ENCODE results near the gene RAC2. TPM values are rescaled to one million over a fixed set of nuclear protein-coding genes. Genes with fewer than 3 reads are reported as not detected.

RAC2 gene
- total RNA-seq, result 11.8 and 12.8 TPM in 2 replicates

- peak in 1 of 2 donors; percentile 75 for DNase-seq (ENCODE audit: low read depth in 2 of 2)
Measured at GRCh38 chr22:37244114-37244921, at the start of gene RAC2. RAC2 (minus strand) TSS chr22:37244269; CDS start chr22:37244148, 121 bp downstream.

GRCh38 chr22:37293172-37293571 lies 49.1 kb upstream of the RAC2 start:
- DNase-seq (ENCODE audit: low read depth in 2 of 2), result no peak

GRCh38 chr22:37292641-37293040 lies 48.6 kb upstream of the RAC2 start:
- no peak for DNase-seq (ENCODE audit: low read depth in 2 of 2)

- no peak for DNase-seq (ENCODE audit: low read depth in 2 of 2)
Measured at GRCh38 chr22:37291559-37292298, 47.7 kb upstream of the RAC2 start.

DNA sequence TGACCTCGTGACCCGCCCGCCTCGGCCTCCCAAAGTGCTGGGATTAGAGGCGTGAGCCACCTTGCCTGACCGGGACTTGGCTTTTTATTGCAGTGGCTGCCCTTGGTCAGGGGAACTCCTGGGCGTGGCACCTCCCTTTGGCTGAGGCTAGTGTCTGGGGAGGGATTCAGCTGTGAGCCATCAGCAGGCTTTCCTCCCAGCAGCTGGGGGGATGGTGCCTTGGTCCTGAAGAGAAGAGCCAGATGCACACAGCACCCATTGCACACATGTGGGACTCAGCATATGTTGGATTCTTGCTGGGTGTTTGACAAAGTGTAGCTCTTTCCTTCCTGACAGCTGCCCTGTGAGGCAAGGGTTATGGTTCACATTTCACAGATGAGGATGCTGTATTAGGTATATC lies 46.7 kb upstream of the RAC2 start:
- no peak for DNase-seq (ENCODE audit: low read depth in 2 of 2)

DNA sequence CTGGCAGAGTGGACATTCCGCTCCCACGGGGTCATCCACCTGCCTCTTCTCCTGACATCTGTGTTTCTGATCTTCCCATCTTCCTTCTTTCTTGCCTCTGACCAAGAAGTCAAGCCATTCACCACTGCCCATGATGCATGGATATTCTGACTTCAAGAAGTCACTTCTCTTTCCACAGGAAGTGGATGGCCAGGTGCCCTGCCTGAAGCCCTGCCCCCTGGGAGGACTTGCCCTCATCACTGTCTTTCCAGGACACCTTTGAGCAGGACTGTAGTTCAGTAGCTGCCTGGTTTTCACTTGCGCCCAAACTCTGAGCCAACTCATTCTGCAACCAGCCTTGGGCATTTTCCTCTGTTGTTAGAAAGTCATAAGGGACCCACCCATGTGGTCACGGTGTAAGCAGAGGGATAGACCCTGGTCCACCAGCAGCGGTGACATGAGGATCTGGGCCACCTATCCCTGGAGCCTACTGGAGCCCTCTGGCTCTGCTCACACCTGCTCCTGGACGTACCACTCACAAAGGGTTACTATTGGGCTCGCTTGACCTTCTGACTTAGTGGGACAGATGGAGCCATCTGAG lies 45.2 kb upstream of the RAC2 start:
- no peak for DNase-seq (ENCODE audit: low read depth in 2 of 2)

DNA sequence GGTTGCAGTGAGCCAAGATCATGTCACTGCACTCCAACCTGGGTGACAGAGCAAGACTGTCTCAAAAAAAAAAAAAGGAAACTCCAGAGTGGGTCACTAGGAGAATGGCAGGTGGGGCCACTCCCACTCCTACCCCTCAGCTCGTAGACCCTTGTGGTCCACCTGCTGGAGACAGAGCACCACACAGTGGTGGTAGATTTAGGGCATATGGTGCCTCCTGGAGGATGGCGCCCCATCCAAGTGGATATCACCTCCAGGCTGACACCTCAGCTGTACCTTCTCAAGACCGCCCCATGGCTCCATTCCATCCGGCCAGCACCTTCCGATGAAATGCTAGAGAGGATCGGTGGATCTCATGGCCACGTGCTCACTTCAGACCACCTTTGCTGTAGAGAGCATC lies 44.5 kb upstream of the RAC2 start:
- DNase-seq (ENCODE audit: low read depth in 2 of 2), result no peak

- no peak for DNase-seq (ENCODE audit: low read depth in 2 of 2)
Measured at GRCh38 chr22:37287550-37287951, 43.5 kb upstream of the RAC2 start.

DNA sequence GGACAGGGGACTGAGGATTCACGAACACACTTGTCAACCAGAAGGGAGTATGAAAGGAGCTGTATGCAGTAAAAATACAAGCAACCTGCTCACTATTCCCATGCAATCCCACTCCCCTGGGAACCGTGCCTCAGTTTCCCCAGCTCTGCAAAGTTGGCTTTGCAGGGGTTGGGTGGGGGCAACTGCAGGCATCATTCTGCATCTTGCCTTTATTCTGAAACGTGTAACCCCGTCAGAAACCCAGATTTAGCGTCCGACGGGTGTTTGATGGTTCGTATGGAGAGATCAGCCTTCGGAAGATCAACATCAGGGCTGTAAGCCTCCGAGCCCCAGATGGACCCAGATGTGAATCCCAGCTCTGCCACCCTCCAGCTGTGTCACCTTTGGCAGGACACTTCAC lies 41.9 kb upstream of the RAC2 start:
- DNase-seq (ENCODE audit: low read depth in 2 of 2), result no peak

- no peak for DNase-seq (ENCODE audit: low read depth in 2 of 2)
Measured at GRCh38 chr22:37284805-37285355, 40.8 kb upstream of the RAC2 start.

DNA sequence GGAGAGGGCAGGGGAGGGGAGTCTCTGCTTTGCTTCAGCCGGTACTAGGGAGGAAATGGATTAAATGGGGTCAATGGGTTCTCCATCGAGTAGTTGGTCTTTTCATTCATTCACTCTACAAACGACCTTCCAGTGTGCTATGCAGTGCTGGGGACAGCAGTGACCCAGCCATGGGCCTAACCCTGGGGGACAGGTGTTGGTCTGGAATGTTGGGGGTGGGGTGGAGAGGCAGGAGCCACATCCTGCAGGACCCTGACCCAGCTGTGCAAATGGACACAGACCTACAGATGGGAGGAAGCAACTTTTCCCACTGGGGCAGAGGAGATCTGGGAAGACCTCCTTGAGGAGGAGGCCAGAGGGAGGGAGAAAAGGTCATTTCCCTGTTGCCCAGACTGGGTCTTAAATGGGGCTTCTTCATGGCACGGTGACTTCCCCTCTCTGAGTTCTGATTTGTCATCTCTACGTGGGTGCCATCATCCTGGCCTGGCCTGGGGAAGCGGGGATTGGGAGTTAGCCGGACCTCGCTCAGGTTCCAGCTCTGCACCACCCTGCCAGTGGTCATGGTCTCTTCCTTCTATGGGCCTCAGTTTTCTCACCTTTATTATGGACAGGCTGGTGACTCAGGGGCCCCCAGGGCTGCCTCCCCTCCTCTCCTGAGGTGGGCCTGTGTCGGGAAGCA lies 40.2 kb upstream of the RAC2 start:
- DNase-seq (ENCODE audit: low read depth in 2 of 2), result no peak

GRCh38 chr22:37283393-37283937 lies 39.4 kb upstream of the RAC2 start:
- no peak for DNase-seq (ENCODE audit: low read depth in 2 of 2)

DNA sequence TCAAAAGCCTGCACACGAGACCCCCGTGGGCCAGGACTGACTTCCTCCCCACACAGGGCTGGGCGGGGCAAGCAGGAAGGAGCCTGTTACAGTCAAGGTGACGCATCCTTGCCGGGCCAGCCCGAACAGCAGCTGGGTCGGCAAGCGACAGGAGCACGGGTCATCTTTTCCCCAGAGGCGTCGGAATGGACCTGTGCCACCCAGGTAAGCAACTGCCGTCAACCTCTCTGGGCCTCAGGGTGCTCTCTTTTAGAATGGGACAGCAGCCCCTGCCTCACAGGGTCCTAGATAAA lies 38.3 kb upstream of the RAC2 start, which contains the start of gene CYTH4:
CYTH4 (plus strand) TSS at position 124 of the 293 bp plus-strand sequence; CDS start at position 186, 62 bp downstream.
- DNase-seq (ENCODE audit: low read depth in 2 of 2), result peak in 1 of 2 donors; percentile 53

- DNase-seq (ENCODE audit: low read depth in 2 of 2), result no peak
Measured at GRCh38 chr22:37281646-37282384, 37.7 kb upstream of the RAC2 start.

- DNase-seq (ENCODE audit: low read depth in 2 of 2), result no peak
Measured at GRCh38 chr22:37281195-37281594, 37.1 kb upstream of the RAC2 start.

- no peak for DNase-seq (ENCODE audit: low read depth in 2 of 2)
Measured at GRCh38 chr22:37280718-37281117, 36.6 kb upstream of the RAC2 start.

DNA sequence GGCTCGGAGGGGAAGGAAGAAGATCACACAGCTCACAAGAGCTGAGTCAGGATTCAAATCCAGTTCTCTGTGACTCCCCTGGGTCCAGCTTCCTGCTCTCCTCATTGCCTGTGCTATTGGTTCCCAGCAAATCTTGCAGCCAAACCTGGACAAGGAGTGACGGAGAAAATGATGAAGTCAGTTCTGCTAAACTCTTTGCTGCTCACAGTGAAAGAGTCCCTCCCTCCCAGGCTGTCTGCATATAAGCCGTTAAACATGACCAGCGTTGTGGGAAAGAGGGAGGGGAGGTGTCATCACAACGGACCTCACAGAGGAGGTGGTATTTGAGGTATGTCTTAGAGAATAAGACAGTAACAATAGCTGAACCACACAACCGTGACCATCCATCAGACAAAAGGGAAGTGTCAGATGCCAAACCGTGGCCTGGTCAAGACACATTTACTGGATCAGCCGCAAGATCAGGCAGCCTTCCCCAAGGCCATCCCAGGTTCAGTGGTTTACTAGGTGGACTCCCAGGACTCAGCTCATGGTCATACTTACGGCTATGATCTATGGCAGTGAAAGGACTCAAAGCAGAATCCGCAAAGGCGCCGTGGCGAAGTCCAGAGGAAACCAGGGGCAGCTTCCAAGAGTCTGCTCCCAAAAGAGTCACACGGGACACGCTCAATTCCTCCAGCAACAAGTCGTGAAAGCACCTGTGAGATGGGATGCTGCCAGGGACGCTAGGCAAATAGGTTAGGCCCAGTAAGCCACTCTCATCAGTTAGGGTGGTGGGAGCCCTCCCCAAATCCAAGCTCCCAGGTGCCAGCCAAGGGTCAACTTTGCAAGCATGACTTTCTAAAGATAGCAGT lies 35.5 kb upstream of the RAC2 start:
- no peak for DNase-seq (ENCODE audit: low read depth in 2 of 2)

DNA sequence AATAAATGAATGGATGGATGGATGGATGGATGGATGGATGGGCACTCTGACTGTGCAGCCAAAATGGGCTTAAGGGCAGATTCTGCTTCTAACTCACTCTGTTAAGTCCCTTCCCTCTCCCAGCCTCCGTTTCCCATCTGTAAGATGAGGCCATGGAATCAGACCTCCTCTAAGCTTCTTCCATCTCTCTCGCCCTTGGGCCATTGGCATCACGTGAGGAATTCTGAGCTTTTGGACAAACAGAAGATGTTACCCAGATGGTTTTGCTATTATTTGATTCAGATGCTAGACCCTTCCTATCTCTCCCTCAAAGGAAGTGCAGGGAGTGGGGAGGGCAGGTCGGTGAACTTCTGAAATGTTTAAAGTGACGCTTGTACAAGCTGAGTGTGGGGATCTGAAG lies 34.2 kb upstream of the RAC2 start:
- no peak for DNase-seq (ENCODE audit: low read depth in 2 of 2)

DNA sequence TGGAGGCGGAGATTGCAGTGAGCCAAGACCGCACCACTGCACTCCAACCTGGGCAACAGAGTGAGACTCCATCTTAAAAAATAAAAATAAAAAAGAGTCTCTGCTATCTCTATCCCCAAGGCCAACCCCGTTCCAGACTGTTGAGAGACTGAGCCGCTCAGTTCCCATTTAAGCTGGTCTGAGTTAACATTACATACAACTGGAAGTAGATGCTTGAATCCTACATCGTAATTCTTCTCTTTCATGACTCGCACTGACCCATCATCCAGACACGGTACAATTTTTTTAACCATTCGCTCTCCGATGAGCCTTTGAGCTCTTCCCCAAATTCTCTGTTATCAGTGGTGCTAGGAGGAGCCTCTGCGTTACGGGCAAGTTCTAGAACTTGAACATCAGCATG lies 33.3 kb upstream of the RAC2 start:
- no peak for DNase-seq (ENCODE audit: low read depth in 2 of 2)

DNA sequence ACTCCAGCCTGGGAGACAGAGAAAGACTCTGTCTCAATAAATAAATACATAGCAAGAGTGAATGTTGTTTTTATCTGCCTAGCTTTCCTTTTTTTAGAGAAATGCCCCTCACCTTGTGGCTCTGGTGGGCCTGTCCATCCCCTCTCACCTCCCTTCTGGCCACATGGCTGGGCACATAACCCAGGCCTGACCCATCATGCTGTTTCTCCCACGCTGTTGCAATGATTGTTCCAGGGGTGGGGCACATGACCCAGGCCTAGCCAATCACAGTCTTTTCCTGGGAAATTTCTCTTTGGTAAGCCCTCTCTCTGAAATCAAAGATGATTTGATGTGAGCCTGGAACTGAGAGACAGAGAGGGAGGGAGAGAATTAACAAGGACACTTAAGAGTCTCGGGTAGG lies 32.7 kb upstream of the RAC2 start:
- DNase-seq (ENCODE audit: low read depth in 2 of 2), result no peak

All from dermis microvascular lymphatic vessel endothelial cell (primary cell).